Gastroesophageal sphincter (tissue), 3 donors: Measurements from ENCODE around the gene RNMT.
"Not testable (repeated sequence)": the region's sequence is repeated elsewhere in the genome, so short reads cannot be mapped to it uniquely, and the experiment has no call there.

Experiments
- CTCF ChIP-seq, 4 experiments: fragments of 200-600 bp in 2 of 4; fragments of 450-650 bp in 2 of 4; sonication (generic) in 1 of 4; IDR thresholded peaks; one replicate each; pipeline ENCODE4 v1.5.1; 2017 to 2019; ENCODE audit warnings: antibody characterized with exemption in 4 of 4, mild to moderate bottlenecking in 2 of 4, moderate library complexity in 2 of 4
- EP300 ChIP-seq: sonication (generic); formaldehyde crosslinking; IDR thresholded peaks from one replicate; pipeline ENCODE4 v1.6.1; 2017; ENCODE audit warnings: antibody characterized with exemption, mild to moderate bottlenecking
- POLR2A ChIP-seq, 2 donors: fragments of 450-650 bp; IDR thresholded peaks; one replicate each; pipeline ENCODE4 v1.6.1; 2017; ENCODE audit warnings: antibody characterized with exemption in 2 of 2, mild to moderate bottlenecking in 2 of 2, moderate library complexity in 1 of 2

GRCh38 chr18:13690060-13690459 lies 36.4 kb upstream of the RNMT start:
- TF ChIP-seq EP300; CTCF (IDR thresholded peaks at IDR 0.05); POLR2A (IDR thresholded peaks at IDR 0.05): not testable (repeated sequence)
